IMR-90 (cell line): Measurements from ENCODE around the gene ACOXL. TPM values are rescaled to one million over a fixed set of nuclear protein-coding genes. Genes with fewer than 3 reads are reported as not detected.

Experiments
- ATAC-seq: fragments of 200-7000 bp; cut with Tn5 transposase; 2 replicates; pipeline ENCODE4 v1.9.1; 2020; ENCODE audit warnings: low read depth, mild to moderate bottlenecking, moderate library complexity
- BruUV-seq: library from RNA; stranded (reverse); fragments of 400-500 nt; replicated peaks from 2 replicates; lab custom pipeline; 2021; lab: Mats Ljungman, UMichigan
- CTCF ChIA-PET: fragments of 300-600 bp; formaldehyde crosslinking; extraction: SDS; loops from one replicate; lab custom pipeline; 2021; ENCODE audit warnings: antibody characterized with exemption; lab: Yijun Ruan, JAX
- POLR2A ChIA-PET: fragments of 300-600 bp; sonication (Branson Sonifier 250); formaldehyde crosslinking; loops from one replicate; lab custom pipeline; 2022; ENCODE audit warnings: antibody characterized with exemption; ENCODE audit not compliant: unreplicated experiment; lab: Charles Lee
- DNase-seq: peaks from one replicate; pipeline ENCODE4 v3.0.0; 2013
- H2AFZ ChIP-seq: replicated peaks from 2 replicates; pipeline ENCODE3; 2013; ENCODE audit warnings: low read length, mild to moderate bottlenecking; ENCODE audit not compliant: poor library complexity
- H2AK5ac ChIP-seq: 2 replicates; pipeline ENCODE4 v1.6.1; 2013; ENCODE audit warnings: low read depth, low read length, inconsistent platforms
- H2AK9ac ChIP-seq: replicated peaks from 2 replicates; pipeline ENCODE3; 2013; ENCODE audit warnings: mild to moderate bottlenecking, low read depth, low read length, moderate library complexity; ENCODE audit not compliant: poor library complexity
- H2BK120ac ChIP-seq: 2 replicates; pipeline ENCODE4 v1.6.1; 2013; ENCODE audit warnings: low read depth, low read length, inconsistent platforms
- H2BK15ac ChIP-seq: 3 replicates; pipeline ENCODE4 v1.6.1; 2013; ENCODE audit warnings: low read depth, low read length, inconsistent platforms
- H2BK20ac ChIP-seq: 2 replicates; pipeline ENCODE4 v1.6.1; 2013; ENCODE audit warnings: low read depth, mild to moderate bottlenecking, inconsistent platforms, low read length, moderate library complexity
- H2BK5ac ChIP-seq: 2 replicates; pipeline ENCODE4 v1.6.1; 2013; ENCODE audit warnings: mild to moderate bottlenecking, low read depth, low read length, inconsistent platforms; ENCODE audit not compliant: poor library complexity, severe bottlenecking
- H3K14ac ChIP-seq: replicated peaks from 2 replicates; pipeline ENCODE4 v1.6.1; 2013; ENCODE audit warnings: low read depth, low read length, inconsistent platforms
- H3K18ac ChIP-seq: 2 replicates; pipeline ENCODE4 v1.6.1; 2013; ENCODE audit warnings: low read depth, low read length, control low read depth
- H3K23ac ChIP-seq: 2 replicates; pipeline ENCODE4 v1.6.1; 2013; ENCODE audit warnings: low read depth, low read length, inconsistent platforms
- H3K27ac ChIP-seq: 2 replicates; pipeline ENCODE4 v1.5.1; 2013; ENCODE audit warnings: mild to moderate bottlenecking, control low read depth, low read length; ENCODE audit not compliant: insufficient read depth
- H3K27me3 ChIP-seq: 2 replicates; pipeline ENCODE4 v1.6.1; 2013; ENCODE audit warnings: low read length; ENCODE audit not compliant: control insufficient read depth, insufficient read depth
- H3K36me3 ChIP-seq: 2 replicates; pipeline ENCODE4 v1.6.1; 2013; ENCODE audit warnings: low read length, mixed read lengths; ENCODE audit not compliant: control insufficient read depth, insufficient read depth
- H3K4ac ChIP-seq: 2 replicates; pipeline ENCODE4 v1.6.1; 2013; ENCODE audit warnings: low read depth, low read length, inconsistent platforms
- H3K4me1 ChIP-seq: 2 replicates; pipeline ENCODE4 v1.6.1; 2013; ENCODE audit warnings: low read length, mixed read lengths; ENCODE audit not compliant: control insufficient read depth, insufficient read depth
- H3K4me2 ChIP-seq: 2 replicates; pipeline ENCODE4 v1.6.1; 2013; ENCODE audit warnings: low read depth, mild to moderate bottlenecking, control low read depth, low read length, moderate library complexity
- H3K4me3 ChIP-seq: 2 replicates; pipeline ENCODE4 v1.5.1; 2013; ENCODE audit warnings: low read depth, mild to moderate bottlenecking, control low read depth, low read length, moderate library complexity; ENCODE audit not compliant: insufficient read depth
- H3K56ac ChIP-seq: 2 replicates; pipeline ENCODE4 v1.6.1; 2013; ENCODE audit warnings: low read length, inconsistent platforms; ENCODE audit not compliant: insufficient read depth; ENCODE audit errors: extremely low read depth
- H3K79me1 ChIP-seq, 2 experiments: 2 replicates each; pipeline ENCODE4 v1.6.1; 2013; ENCODE audit warnings: low read length in 2 of 2, inconsistent platforms in 1 of 2, low read depth in 1 of 2
- H3K9ac ChIP-seq: 2 replicates; pipeline ENCODE4 v1.6.1; 2013; ENCODE audit warnings: low read depth, low read length, control low read depth
- H3K9me1 ChIP-seq: 2 replicates; pipeline ENCODE4 v1.6.1; 2013; ENCODE audit warnings: low read length, inconsistent platforms; ENCODE audit not compliant: insufficient read depth
- H3K9me3 ChIP-seq: 2 replicates; pipeline ENCODE4 v1.6.1; 2013; ENCODE audit warnings: low read length; ENCODE audit not compliant: control insufficient read depth, insufficient read depth
- H4K20me1 ChIP-seq: 2 replicates; pipeline ENCODE4 v1.6.1; 2013; ENCODE audit warnings: low read length, inconsistent platforms; ENCODE audit not compliant: insufficient read depth
- H4K5ac ChIP-seq: 2 replicates; pipeline ENCODE4 v1.6.1; 2013; ENCODE audit warnings: mild to moderate bottlenecking, low read depth, low read length, control low read depth
- H4K8ac ChIP-seq, 2 experiments: 2 replicates each; pipeline ENCODE4 v1.6.1; 2013; ENCODE audit warnings: low read depth in 2 of 2, low read length in 2 of 2, control low read depth in 1 of 2, inconsistent platforms in 1 of 2
- H4K91ac ChIP-seq: 2 replicates; pipeline ENCODE4 v1.6.1; 2013; ENCODE audit warnings: low read depth, low read length, inconsistent platforms; ENCODE audit not compliant: insufficient read depth
- BHLHE40 ChIP-seq: fragments of 150-350 bp; IDR thresholded peaks from 2 replicates; pipeline ENCODE4 v1.6.1; 2016; ENCODE audit warnings: mild to moderate bottlenecking, low read depth, low read length
- CEBPB ChIP-seq: IDR thresholded peaks from 2 replicates; pipeline ENCODE4 v1.6.1; 2012; ENCODE audit warnings: low read depth, low read length, improper control_type of control experiment
- CHD1 ChIP-seq: IDR thresholded peaks from 2 replicates; pipeline ENCODE4 v1.6.1; 2012; ENCODE audit warnings: low read depth, low read length, improper control_type of control experiment
- CTCF ChIP-seq: conservative IDR thresholded peaks from 2 replicates; pipeline ENCODE4 v1.5.1; 2012; ENCODE audit warnings: mild to moderate bottlenecking, low read depth, low read length, improper control_type of control experiment
- ELK1 ChIP-seq: fragments of 150-350 bp; IDR thresholded peaks from 2 replicates; pipeline ENCODE4 v1.6.1; 2016; ENCODE audit warnings: low read depth, mild to moderate bottlenecking, low read length, moderate library complexity, borderline replicate concordance
- FOS ChIP-seq: fragments of 150-350 bp; IDR thresholded peaks from 2 replicates; pipeline ENCODE4 v1.6.1; 2016; ENCODE audit warnings: low read depth, low read length
- MAFK ChIP-seq: IDR thresholded peaks from 2 replicates; pipeline ENCODE4 v1.6.1; 2012; ENCODE audit warnings: low read depth, low read length, improper control_type of control experiment
- MAZ ChIP-seq: IDR thresholded peaks from 2 replicates; pipeline ENCODE4 v1.6.1; 2012; ENCODE audit warnings: low read depth, mild to moderate bottlenecking, low read length, improper control_type of control experiment, moderate library complexity, borderline replicate concordance
- MXI1 ChIP-seq: IDR thresholded peaks from 2 replicates; pipeline ENCODE4 v1.6.1; 2012; ENCODE audit warnings: low read depth, mild to moderate bottlenecking, low read length, moderate library complexity, borderline replicate concordance
- NFE2L2 ChIP-seq: fragments of 150-350 bp; IDR thresholded peaks from 2 replicates; pipeline ENCODE4 v1.6.1; 2016; ENCODE audit warnings: low read depth, mild to moderate bottlenecking, low read length
- POLR2A ChIP-seq: IDR thresholded peaks from 2 replicates; pipeline ENCODE4 v1.6.1; 2012; ENCODE audit warnings: mild to moderate bottlenecking, low read depth, low read length
- RAD21 ChIP-seq: IDR thresholded peaks from 2 replicates; pipeline ENCODE4 v1.6.1; 2012; ENCODE audit warnings: low read length, improper control_type of control experiment
- RCOR1 ChIP-seq: IDR thresholded peaks from 2 replicates; pipeline ENCODE4 v1.6.1; 2012; ENCODE audit warnings: mild to moderate bottlenecking, low read length, improper control_type of control experiment; ENCODE audit not compliant: insufficient replicate concordance
- RFX5 ChIP-seq: IDR thresholded peaks from 2 replicates; pipeline ENCODE4 v1.8.0; 2012; ENCODE audit warnings: low read depth, mild to moderate bottlenecking, low read length, moderate library complexity
- SMC3 ChIP-seq: fragments of 150-350 bp; IDR thresholded peaks from 2 replicates; pipeline ENCODE4 v1.6.1; 2016; ENCODE audit warnings: low read depth, mild to moderate bottlenecking, antibody characterized with exemption, low read length, moderate library complexity
- USF2 ChIP-seq: fragments of 150-350 bp; IDR thresholded peaks from 2 replicates; pipeline ENCODE4 v1.6.1; 2017; ENCODE audit warnings: mild to moderate bottlenecking, antibody characterized with exemption, low read length, low read depth
- WGBS, 2 experiments: methylation state at CpG; one replicate each; pipeline versions ENCODE4 v1.1.5 to v1.1.7; 2013; ENCODE audit warnings: missing lambda C conversion rate in 2 of 2; ENCODE audit not compliant: insufficient read length in 1 of 2; ENCODE audit errors: extremely low coverage in 2 of 2; 5-methylcytosine and 5-hydroxymethylcytosine counted together
- dilution Hi-C: fragments of 300-500 bp; cut with HindIII; formaldehyde crosslinking; loops from one replicate; pipeline ENCODE4 v1.14.3; 2018; ENCODE audit warnings: low sequenced_read_pairs; ENCODE audit not compliant: unreplicated experiment
- in situ Hi-C: fragments of 300-500 bp; cut with MboI; formaldehyde crosslinking; loops from 3 replicates; pipeline ENCODE4 v1.14.3; 2019; ENCODE audit warnings: low sequenced_read_pairs, inconsistent platforms, mixed read lengths
- intact Hi-C: fragments of 100-400 bp; cut with micrococcal nuclease; formaldehyde crosslinking; loops from 2 replicates; pipeline ENCODE4 v1.10.0; 2022
- polyA plus RNA-seq, 3 experiments: library from polyadenylated mRNA; depleted of rRNA; stranded (reverse); fragments of >200 nt; gene quantifications; 2 replicates each; pipeline ENCODE4 v1.2.3, GENCODE V29; 2012; ENCODE audit warnings: low replicate concordance in 1 of 3
- total RNA-seq: library from RNA; depleted of rRNA; stranded (reverse); fragments of >200 nt; gene quantifications from 2 replicates; pipeline ENCODE4 v1.2.3, GENCODE V29; 2012

ACOXL gene
- total and polyA plus RNA-seq, 2 of the 4 experiments (the other 2 are of a cell fraction) = not detected

DNA sequence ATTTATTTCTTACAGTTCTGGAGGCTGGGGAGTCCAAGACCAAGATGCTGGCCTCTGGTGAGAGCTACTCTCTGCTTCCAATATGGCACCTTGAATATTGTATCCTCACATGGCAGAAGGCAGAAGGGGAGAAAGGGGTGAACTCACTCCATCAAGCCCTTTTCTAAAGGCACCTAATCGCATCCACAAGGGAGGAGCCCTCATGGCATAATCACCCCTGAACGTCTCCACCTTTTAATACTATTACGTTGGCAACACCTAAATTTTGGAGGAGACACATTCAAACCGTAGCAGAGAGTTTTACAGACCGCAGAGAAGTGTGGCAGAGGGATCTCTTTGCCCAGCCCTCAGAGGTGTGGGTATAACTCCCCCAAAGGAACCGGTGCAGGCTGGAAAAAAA lies 245.8 kb downstream of the ACOXL start:
- Histone ChIP-seq H3K4me1 (no peaks in the 10 kb centered on the region), H2BK15ac (no peak overlapping the region), H2AK9ac (no peak overlapping the region), H3K4me3 (no peak overlapping the region), H4K91ac (no peak overlapping the region), H2BK5ac (no peak overlapping the region), H2BK20ac (no peak overlapping the region), H3K9ac (no peak overlapping the region), H3K36me3 (no peaks in the 10 kb centered on the region), H3K9me1 (no peaks in the 10 kb centered on the region), H3K23ac (no peak overlapping the region), H2BK120ac (no peak overlapping the region), H2AFZ (no peak overlapping the region), H3K79me1 (no peaks in the 10 kb centered on the region), H3K4me2 (no peak overlapping the region), H2AK5ac (no peak overlapping the region), H4K8ac (no peak overlapping the region), H4K5ac (no peak overlapping the region), H3K9me3 (no peaks in the 10 kb centered on the region), H3K14ac (no peak overlapping the region), H3K18ac (no peak overlapping the region), H3K56ac (no peak overlapping the region), H3K27ac (no peak overlapping the region), H3K27me3 (peaks cover 21% of the 10 kb centered on the region), H4K20me1 (no peaks in the 10 kb centered on the region), H3K4ac (no peak overlapping the region)
- DNase-seq = no peak
- in situ Hi-C loops = no loop called here
- intact Hi-C loops = no loop called here
- POLR2A ChIA-PET = no interaction called here
- ATAC-seq = no peak
- CTCF ChIA-PET = no interaction called here
- no peak for TF ChIP-seq FOS
- no peak for TF ChIP-seq SMC3
- TF ChIP-seq RFX5 = no peak
- TF ChIP-seq CEBPB = no peak
- TF ChIP-seq POLR2A = no peak
- TF ChIP-seq ELK1 = no peak
- no peak for TF ChIP-seq RAD21
- TF ChIP-seq NFE2L2 = no peak
- no peak for TF ChIP-seq MAFK
- TF ChIP-seq CHD1 = no peak
- no peak for TF ChIP-seq CTCF
- no peak for TF ChIP-seq USF2
- TF ChIP-seq BHLHE40 = no peak
- no peak for TF ChIP-seq MAZ
- no peak for TF ChIP-seq RCOR1
- no peak for TF ChIP-seq MXI1
- dilution Hi-C loops = no loop called here
- WGBS, 2 experiments = no CpG with 5 or more reads among the region's 6 CpGs
- no TSS peak for BruUV-seq
